ENCODE data around the gene FXYD2.

DNA sequence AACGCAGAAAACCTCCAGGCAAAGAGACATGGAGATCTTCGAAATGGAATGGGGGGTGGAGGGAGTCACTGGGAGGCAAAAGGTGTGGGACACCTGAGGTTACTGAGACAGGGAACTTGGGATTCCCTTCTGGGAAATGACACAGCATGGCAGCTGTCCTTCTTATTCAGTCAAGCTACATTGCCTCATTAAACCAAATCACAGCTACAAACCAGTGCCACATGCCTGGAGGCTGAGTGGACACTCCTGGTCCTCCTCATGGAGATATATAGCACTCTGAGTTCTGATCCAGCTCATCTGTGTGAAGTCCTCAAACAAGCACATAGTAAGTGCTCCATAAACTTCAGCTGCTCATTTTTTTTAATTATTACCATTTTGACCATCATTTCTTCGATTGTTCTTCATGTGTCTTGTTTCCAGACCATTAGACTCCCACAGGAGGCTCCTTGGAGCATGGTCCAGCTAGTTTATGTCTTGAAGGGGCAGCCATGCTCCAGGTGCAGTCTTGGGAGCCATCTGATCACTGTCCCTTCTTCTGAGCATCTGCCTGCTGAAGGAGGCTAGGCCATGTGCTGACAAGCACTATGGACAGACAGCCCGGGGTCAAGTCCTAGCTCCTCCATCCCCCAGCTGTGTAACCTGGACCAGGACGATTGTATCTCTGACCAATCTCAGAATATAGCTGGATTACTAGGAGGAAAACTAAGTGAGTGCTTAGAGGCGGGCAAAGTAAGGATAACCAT, 9.7 kb upstream of the FXYD2 start:
- no peak for TF ChIP-seq MLX (CRISPR knock-in tag; IDR thresholded peaks at IDR 0.05)
- TF ChIP-seq EHMT2 (IDR thresholded peaks at IDR 0.05; ENCODE audit: borderline replicate concordance, low read depth, low read length), result no peak
- no peak for TF ChIP-seq ATF4 (CRISPR knock-in tag; IDR thresholded peaks at IDR 0.05)
- TF ChIP-seq PCBP1 (IDR thresholded peaks at IDR 0.05; ENCODE audit: borderline replicate concordance, low read depth, low read length), result no peak
- no peak for TF ChIP-seq EZH2 (conservative IDR thresholded peaks at IDR 0.05; ENCODE audit: low read depth, low read length)
- TF ChIP-seq ZNF180 (CRISPR knock-in tag; IDR thresholded peaks at IDR 0.05; ENCODE audit: borderline replicate concordance, low read depth), result no peak
- TF ChIP-seq KDM2A (CRISPR knock-in tag; IDR thresholded peaks at IDR 0.05; ENCODE audit: borderline replicate concordance, low read depth), result no peak
- no peak for TF ChIP-seq PREB (CRISPR knock-in tag; IDR thresholded peaks at IDR 0.05)
- no peak for TF ChIP-seq SSRP1 (CRISPR knock-in tag; IDR thresholded peaks at IDR 0.05)
- no peak for TF ChIP-seq POLR2A (IDR thresholded peaks at IDR 0.05; ENCODE audit: insufficient read depth in 1 of 2, low read depth in 2 of 2, low read length in 2 of 2)
- no peak for TF ChIP-seq IRF9 (CRISPR knock-in tag; IDR thresholded peaks at IDR 0.05; ENCODE audit: borderline replicate concordance)
- TF ChIP-seq GTF2F1 (IDR thresholded peaks at IDR 0.05; ENCODE audit: low read length), result no peak
- TF ChIP-seq, protein P1, sequence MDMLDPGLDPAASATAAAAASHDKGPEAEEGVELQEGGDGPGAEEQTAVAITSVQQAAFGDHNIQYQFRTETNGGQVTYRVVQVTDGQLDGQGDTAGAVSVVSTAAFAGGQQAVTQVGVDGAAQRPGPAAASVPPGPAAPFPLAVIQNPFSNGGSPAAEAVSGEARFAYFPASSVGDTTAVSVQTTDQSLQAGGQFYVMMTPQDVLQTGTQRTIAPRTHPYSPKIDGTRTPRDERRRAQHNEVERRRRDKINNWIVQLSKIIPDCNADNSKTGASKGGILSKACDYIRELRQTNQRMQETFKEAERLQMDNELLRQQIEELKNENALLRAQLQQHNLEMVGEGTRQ (IDR thresholded peaks at IDR 0.05; ENCODE audit: low read depth, low read length), result no peak
- TF ChIP-seq, protein P1 (CRISPR knock-in tag; IDR thresholded peaks at IDR 0.05; ENCODE audit: borderline replicate concordance), result no peak

Data from HepG2 (cell line).